ENCODE results near the gene BMP6.

DNA sequence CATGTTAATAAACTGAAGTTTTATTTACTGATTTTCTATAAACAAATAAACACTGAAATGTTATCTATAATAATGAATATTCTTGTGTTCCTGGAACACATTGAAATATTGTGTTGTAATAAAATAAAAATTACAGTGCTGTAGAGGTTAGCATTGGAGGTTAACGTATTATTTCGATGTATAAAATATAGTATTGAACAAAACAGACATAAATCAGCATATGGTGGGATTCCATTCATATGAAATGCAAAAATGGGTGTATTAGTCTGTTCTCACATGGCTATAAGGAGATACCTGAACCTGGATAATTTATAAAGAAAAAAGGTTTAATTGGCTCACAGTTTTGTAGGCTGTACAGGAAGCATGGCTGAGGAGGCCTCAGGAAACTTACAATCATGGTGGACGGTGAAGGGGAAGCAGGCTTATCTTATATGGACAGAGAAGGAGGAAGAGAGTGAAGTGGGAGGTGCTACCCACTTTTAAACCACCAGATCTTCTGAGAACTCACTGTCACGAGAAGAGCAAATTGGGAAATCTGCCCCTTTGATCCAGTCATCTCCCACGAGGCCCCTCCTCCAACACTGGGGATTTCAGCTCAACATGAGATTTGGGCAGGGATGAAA, 24.6 kb upstream of the BMP6 start:
- TF ChIP-seq, protein P1, sequence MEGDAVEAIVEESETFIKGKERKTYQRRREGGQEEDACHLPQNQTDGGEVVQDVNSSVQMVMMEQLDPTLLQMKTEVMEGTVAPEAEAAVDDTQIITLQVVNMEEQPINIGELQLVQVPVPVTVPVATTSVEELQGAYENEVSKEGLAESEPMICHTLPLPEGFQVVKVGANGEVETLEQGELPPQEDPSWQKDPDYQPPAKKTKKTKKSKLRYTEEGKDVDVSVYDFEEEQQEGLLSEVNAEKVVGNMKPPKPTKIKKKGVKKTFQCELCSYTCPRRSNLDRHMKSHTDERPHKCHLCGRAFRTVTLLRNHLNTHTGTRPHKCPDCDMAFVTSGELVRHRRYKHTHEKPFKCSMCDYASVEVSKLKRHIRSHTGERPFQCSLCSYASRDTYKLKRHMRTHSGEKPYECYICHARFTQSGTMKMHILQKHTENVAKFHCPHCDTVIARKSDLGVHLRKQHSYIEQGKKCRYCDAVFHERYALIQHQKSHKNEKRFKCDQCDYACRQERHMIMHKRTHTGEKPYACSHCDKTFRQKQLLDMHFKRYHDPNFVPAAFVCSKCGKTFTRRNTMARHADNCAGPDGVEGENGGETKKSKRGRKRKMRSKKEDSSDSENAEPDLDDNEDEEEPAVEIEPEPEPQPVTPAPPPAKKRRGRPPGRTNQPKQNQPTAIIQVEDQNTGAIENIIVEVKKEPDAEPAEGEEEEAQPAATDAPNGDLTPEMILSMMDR (IDR thresholded peaks at IDR 0.05 in 4 of 5, conservative IDR thresholded peaks at IDR 0.05 in 1 of 5) = no peak
- TF ChIP-seq POLR2A (IDR thresholded peaks at IDR 0.05) = no peak

Data from gastrocnemius medialis (tissue), 4 donors.